Activated CD8-positive, alpha-beta memory T cell treated with anti-CD3 and anti-CD28 coated beads for 24 hours (primary cell): ENCODE data around the gene ABLIM2.

ENCODE experiments used
- DNase-seq: peaks from one replicate; pipeline ENCODE4 v3.0.0-alpha.2; 2020

The ABLIM2 gene

DNA sequence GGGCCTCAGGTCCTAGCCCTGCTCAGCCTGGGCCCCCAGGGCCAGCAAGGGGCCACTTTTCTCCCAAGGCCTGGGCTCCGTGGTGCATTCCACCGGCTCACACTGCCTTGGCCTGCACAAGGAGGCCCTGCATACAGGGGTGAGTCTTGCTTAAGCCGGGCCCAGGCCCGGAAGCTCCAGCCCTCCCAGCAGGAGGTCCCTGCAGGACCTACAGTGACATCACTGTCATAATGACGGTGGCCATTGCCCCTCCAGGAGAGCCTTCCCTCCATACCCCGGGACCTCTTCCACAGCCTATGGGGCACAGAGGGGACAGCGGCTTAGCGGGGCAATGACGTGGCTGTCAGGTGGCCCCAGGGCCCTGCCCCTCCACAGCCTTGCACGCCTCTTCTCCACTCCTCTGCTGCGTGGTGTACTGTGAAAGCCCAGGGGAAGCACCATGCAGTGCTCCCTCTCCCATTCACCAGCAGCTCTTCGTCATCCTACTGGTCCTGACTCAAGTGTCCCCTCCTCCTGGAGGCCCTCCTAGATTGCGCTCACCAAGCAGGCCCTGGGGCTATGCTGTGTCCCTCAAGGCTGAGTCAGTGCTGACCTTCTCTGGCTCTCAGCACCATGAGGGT, 186.6 kb downstream of the ABLIM2 start:
- no peak for DNase-seq

DNA sequence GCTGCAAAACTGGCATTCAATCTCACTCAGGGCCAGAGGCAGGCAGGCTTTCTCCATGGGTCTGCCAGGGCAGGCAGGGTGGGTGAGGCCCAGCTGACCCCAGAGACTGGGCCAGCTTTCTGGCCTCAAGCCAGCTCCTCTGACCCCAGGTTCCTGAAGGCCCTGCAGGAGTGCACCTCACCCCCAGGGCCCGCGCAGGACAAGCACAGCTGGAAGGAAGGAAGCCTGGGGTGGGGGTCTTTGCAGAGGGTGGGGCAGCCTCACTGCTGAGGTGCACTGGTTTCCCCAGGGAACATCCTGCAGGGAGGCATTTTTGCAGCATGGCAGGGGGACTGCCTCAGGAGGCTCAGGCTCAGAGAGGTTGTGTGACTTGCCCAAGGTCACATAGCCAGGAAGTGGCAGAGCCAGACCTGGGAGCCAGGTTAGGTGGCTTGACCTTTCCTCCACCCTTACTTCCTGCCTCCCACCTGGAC, 187.4 kb downstream of the ABLIM2 start:
- DNase-seq, result no peak

DNA sequence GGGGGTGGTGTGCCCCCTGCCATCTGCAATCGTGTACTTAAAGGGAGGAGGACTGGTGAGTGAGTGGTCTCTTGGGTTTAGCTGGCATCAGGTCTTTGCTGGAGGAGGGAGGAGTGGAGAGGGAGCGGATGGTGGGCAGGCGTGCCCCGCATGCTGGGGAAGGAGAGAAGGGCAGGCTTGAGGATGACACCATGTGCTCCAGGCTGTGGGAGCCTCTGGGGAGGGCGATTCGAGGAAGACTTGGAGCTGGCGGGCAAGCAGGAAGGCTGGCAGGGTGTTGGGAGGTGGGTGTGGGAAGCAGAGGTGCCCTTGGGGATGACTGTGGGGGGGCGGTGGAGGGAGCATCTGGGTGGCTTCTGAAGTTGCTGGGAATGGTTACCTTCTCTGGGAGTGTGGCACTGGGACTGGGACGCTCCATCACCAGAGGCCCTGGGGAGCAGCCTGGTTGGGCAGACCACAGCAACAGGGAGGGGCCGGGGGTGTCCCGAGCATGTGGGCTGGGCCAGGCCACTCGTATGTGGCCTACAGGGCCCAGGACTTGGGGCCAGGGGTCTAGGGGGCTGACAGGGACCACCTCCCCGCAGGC, 188.2 kb downstream of the ABLIM2 start:
- no peak for DNase-seq

DNA sequence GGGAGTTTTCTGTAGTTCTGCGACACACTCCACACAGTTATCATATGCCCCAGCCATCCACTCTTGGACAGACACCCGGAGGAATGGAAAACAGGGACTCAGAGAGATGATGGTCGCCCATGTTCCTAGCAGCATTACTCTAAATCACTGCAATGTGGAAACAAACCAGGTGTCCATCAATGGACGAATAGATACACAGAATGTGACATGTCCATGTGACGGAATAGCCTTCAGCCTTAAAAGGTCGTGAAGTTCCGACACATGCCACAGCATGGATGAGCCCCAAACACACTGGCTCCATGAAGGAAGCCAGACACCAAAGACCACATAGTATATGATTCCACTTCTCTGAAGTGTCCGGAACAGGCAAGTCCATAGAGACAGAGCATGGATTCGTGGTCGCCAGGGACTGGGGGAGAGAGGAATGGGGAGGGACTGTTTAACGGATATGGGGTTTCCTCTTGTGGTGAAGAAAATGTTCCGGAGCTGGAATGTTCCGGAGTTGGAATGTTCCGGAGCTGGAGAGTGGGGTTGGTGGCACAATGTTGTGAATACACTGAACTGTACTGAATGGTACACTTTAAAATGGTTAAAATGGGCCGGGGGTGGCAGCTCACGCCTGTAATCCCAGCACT, 190.2 kb downstream of the ABLIM2 start:
- DNase-seq, result no peak

DNA sequence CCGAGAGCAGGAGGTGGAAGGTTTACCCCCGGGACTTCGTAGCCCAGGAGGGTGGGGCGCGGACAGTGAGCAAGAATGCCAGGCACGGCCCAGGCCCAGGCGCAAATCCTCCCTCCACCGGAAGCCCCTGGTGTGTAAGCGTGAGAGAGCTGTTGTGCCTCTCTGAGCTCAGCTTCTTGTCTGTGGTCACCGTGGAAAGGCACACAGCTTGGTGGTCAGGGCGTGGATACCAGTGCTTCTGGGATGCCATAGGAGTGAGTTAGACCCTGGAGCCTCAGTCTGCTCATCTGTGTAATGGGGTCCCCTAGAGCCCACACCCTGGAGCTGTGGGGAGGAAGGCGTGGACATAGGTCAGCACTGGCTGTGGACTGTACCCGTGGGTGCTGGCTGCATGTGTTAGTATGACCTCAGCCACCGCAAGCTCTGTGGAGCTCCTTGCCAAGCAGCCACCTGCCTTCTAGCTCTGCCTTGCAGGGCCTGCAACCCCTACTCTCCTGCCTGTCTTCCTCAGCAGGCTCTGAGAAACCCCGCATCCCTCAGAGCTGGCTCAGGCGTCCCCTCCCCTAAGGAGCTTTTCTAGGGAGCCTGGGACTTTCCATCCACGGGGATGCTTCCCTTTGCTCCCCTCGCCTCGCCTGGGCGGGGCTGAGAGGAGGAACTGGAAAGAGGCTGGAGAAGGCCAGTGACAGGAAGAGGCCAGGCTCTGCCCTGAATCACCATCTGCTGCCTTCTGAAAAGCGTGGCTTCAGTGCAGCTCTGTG, 190.9 kb downstream of the ABLIM2 start:
- DNase-seq, result no peak

DNA sequence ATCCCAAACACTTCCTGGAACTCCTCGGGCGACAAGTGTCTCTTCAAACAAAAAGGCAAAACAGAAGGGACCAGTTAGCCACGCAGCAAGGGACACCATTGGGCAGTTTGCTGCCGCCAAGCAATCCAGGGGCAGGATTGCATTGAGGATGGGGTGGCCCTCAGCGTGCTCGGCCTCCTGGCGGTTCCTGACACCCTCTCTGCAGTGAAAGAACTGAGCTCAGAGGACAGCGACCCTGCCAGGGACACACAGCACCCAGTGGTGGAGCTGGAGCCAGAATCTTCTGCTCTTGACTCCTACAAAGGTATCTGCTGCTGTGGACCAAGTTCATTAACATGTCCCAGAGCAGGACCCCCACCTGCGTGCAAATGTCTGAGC, 191.6 kb downstream of the ABLIM2 start:
- no peak for DNase-seq

DNA sequence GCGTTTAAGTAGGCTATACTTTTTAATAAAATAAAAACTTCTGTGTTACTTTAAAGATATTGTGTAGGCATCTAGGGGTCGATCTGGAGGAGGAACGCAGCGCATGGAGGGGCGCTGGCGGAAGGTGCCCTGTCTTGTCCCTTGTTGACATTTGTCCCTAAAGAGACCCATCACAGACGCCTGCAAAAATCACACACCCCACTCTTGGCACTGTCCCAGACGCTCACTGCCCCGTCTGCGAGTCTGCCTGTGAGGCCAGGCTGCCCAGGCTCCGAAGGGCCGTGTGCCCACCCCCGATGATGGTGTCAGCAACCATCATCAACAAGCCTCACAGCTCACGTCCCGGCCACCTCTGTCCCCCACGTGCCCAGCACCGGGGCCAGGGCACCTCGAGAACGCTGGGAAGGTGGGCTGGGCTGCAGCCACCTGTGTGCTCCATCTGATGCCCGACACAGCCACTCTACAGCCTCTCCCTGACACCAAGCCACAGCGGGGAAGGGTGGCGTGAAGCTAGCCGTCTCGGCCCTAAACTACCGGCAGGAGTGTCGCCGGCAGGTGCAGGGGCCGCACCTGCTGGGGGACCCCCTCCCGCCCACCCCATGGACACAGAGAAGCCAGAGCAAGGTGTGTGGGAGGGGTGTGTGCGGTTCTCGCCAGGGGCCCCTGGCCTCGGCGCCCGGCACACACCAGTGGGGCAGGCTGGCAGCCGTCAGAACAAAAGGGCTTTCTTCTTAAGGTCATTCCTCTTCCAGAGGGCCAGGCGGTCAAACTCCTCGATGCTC, 192.1 kb downstream of the ABLIM2 start:
- DNase-seq, result no peak

DNA sequence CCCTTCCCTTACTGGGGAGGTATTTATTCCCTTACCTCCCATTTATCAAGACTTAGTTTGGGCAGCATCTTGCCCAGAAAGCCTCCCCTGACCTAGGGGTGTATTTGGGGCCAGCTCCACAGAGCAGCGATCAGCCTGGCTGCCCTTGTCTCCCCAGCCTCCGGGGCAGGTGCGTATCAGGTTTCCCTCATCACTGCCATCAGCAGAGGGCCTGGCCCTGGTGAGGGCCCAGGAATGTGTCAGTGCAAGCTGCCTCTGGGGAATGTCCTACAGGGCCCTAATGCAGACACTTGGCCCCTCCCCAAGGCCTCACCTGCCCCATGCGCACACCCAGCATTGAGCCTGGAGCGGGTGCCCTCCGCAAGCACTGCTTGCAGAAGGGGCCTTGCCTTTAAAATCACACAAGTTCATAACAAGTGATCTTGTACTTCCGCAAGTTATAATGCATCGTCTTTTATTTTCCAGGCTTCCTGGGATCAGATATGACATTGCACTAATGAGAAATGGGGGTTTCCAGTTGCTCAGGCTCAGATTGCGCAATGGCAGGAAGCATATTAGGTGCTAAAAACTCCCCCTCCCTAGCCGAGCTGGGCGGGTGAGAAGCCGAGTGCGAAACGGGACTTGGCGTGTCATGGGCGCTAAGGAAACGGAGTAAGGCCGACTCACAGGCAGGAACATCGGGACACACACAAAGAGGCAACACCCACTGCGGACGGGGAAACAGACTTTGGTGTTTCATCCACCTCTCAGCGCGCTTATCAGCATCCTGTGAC, 193.5 kb downstream of the ABLIM2 start:
- DNase-seq, result peak; percentile 59

DNA sequence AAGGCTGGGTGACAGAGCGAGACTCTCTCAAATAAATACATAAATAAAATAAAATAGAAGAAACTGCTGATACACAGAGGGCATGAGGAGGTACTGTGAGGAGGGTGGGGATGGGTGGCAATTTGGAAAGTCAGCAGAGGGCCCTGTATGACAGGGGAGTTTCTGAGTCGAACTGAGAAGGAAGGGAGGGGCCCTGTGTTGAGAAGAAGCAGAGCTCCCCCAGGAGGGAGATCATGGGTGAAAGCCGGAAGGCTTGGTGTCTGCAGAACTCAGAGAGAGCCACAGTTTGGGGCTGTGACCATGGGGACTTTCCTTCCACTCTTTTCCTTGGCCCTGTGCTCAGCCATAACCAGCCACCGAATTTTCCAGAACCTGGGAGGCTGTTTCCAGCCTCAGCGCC, 194.2 kb downstream of the ABLIM2 start:
- DNase-seq, result no peak

DNA sequence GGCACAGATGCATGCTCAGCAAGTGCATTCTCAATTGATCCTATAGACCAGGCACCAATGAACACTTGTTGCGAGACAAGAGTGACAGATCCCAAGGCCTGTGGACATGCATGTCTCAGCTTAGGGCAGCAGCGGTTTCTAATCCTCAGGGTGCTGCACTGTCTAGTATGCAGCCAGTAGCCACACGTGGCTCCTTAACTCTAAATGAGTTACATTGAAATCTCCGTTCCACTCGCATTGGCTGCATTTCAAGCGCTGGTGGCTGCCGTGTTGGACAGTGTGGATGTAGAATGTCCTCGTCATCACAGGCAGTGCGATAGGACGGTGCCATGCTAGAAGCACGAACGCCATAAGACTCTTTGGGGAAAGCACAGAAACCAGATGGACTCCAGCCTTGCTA, 194.9 kb downstream of the ABLIM2 start:
- DNase-seq, result no peak

DNA sequence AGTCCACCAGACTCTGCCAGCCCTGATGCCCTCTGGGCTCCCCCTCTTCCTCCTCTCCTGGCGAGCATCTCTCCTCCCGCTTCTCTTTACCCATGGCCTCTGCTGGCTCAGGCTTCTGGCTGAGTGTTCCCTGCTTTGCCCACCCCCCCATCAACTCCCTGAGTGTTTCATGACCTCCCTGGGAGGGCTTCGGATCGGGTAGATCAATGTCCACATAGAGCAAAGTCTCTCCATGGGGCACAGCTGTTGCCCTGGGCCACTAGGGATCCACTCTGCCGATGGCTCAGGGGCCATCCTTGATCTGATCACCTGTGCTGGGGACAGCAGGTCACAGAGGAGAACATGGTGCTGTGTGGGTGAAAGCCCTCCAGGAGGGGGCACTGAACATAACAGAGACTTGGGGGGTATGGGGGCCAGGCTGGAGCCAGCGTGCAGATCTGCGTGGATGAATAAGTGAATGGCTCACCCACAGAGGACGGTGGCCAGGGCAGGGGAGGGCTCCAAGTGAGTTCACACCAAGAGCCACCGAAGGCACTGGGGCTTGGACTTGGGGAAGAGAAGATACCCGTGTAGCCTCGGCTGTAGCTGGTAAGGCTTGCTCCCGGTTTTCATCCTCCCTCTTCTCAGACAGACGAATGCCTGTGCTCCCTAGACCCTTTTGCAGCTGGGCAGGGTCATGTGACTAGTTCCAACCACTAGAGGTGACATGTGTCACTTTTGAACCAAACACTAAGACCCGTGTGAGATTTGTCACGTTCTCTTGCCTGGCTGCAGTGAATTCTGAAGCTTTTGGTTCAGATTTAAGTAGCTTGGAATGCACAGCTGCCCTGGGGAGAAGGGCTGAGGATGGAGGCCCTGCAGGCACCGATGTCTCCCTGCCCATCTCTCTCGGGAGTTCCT, 195.8 kb downstream of the ABLIM2 start:
- no peak for DNase-seq

DNA sequence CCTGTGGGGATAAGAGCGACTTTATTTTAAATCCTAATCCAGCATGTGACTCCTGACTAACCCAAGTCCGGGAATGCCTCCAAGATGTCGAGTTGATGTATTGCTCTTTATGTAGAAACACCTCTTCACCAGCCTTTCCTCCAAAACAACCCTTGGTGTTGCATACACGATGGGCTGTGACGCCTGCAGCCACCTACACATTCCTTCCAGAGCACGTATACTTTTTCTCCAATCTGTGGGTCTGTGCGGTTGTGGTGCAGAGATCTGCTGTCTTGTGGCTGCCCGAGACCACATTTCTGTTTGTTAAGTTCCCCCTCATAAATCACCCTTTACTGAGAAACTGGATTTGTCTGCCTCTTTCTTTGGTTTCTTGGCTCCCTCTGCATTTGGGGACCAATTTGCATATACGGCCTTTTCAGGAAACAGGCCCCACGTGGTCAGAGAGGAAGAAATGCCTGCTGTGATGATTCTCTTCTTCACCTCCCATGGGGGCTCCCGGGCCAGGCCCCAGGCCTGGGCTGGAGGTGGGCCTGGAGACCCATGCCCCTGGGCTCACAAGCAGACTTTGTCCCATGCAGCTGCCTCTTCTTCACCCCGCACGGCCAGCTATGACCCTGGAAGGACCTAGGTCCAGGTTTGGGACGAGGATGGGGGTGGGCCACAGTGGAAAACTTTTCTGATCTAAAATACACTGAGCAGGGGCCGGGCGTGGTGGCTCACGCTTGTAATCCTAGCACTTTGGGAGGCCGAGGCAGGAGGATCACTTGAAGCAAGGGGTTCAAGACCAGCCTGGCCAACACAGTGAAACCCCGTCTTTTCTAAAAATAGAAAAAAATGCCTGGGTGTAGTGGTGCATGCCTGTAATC, 197.6 kb downstream of the ABLIM2 start:
- DNase-seq, result peak; percentile 80

DNA sequence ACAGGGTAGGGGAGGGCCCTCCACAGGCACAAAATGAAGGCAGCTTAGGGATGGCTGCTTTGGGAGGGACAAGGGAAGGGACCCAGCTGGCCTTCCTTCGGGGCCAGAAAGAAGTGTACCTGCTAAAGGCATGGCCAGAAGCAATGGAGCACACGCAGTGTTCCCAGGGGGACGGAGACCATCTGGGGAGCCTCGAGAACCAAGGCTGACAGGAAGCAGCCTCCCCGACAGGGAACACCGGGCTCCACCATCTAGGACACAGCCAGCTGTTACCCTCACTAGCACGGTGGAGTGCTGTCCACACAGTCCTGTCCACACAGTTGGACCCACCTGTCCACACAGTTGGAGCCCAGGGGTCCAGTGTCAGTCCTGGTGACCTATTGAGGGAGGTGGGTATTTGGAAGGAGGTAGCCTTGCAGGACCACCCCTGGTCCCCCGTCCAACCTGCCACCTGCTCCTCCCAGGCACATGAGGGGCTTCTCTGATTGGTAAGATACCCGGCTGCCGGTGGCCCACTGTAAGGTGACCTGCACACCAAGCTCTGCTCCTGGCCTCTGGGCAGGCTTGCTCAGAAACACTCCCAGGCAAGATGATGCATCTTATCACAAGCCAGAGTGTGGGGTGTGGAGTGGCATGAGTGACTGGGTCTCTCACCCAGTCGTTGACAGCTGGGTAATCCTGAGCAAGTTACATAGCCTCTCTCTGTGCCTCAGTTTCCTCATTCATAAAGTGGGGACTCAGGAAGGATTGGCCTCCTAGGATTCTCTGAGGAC, 198.4 kb downstream of the ABLIM2 start:
- DNase-seq, result no peak

DNA sequence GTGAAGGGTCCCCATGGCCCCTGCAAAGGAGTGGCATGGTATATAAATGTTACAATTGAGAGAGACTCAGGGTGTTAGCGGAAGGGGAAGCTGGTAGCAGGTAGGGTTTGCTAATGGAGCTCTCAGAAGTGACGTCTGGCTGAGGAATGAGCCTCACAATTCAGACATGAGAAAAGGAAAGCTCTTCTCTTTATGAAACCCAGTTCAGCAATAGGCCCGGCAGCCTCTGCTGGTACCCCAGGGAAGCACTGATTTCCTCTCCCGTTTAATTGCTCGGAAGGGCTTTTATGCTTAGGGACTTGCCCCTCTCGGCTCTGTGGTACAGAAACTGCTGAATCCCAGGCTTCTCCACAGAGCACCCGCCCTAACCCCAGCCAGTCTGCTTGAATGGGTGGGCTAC, 199.5 kb downstream of the ABLIM2 start:
- no peak for DNase-seq

DNA sequence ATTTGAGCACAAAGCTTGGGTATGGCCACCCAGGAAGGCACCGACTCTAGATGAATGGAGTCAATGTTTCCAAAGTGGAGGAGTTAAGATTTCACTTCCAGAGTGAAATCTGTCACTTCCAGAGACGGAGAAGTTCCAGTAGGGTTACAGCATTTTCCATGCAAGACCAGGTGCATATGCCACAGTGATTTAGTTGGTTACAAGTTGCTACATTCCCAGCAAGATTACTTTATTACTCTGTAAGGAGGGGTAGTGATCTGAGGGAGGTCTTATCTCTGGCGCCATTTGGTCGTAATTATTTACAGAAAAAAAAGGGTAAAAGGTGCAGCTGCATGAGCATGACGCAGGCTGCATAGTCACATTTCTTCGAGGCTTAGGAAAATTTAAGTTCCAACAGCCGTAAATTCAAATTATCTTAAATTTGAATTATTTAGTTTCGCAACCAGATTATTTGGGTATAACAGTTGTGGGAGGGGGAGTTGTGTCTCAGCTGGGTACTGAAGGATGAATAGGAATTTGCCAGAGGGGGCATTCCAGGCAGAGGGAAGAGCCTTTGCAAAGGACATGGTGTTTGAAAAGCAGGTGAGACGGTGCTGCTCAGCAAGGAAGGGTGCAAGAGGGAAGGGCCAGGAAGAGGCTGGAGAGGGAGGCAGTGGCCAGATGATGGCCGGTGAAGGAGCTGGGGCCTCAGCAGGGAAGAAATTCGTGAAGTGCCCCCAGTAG, 201.5 kb downstream of the ABLIM2 start:
- DNase-seq, result no peak

DNA sequence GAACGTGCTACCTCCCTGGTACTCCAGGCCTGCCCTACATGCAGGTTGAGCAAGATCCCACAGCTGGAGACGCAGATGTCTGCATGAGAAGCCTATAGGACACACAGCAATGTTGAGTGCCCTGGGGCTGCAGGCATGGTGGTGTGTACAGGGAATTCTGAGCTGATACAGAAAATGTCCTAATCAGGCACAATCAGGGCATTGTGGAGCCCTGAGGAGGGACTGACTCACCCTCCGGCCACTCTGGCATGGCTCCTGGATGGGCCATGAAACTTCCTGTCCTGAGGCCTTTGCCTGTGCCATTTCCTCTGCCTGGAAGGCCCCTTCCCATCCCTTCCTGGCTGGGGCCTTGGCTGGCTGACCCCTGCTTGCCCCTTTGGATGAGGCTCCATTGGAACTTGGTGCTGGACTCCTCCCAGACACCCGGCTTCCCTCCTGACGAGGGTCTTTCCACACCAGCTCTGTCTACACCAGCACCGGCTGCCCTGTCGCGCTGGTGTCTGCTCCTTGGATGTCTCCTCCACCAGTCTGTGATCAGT, 202.3 kb downstream of the ABLIM2 start:
- DNase-seq, result no peak

DNA sequence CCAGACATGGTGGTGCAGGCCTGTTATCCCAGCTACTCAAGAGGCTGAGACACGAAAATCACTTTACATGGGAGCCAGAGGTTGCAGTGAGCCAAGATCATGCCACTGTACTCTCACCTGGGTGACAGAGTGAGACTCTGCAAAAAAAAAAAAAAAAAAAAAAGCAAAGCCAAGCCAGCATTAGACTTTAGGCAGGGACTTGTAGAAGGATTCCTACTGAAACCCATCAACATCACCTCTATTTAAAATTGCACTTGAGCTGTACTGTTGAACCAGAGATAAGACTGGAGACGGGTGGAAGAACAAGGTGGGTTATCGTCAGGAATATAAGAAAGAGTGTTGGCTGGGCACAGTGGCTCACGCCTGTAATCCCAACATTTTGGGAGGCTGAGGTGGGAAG, 203.2 kb downstream of the ABLIM2 start:
- DNase-seq, result no peak

DNA sequence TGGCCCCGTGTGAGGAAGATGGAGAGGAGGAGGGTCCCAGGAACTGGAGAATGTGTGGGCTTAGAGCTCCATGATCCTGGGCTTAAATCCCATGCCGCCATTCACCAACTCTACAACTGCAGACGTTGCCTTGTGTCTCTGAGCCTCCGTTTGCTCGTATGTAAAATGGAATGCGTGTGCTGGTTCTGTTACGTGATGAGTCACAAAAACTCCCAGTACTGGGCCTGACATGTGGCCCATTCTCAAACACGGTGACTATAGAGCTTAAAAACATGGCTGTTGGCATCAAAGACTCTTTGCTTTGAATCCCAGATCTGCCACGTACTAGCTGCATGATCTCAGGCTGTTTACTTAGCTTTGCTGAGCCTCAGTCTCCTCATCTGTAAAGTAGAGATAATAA, 206.0 kb downstream of the ABLIM2 start:
- no peak for DNase-seq
